NT2/D1 (cell line): ENCODE data around the gene BCAS3.

Source experiments
- DNase-seq: peaks from one replicate; pipeline ENCODE4 v3.0.0-alpha.2; 2011; ENCODE audit warnings: low read depth, low spot score
- H3K27me3 ChIP-seq: 2 replicates; pipeline ENCODE4 v1.6.0; 2011; ENCODE audit warnings: mild to moderate bottlenecking; ENCODE audit not compliant: insufficient read length, insufficient read depth
- H3K36me3 ChIP-seq: 2 replicates; pipeline ENCODE4 v1.6.1; 2011; ENCODE audit warnings: mild to moderate bottlenecking, low read length, mixed read lengths; ENCODE audit not compliant: insufficient read depth, insufficient read length
- H3K4me1 ChIP-seq: 2 replicates; pipeline ENCODE4 v1.5.1; 2011; ENCODE audit not compliant: insufficient read depth, insufficient read length
- H3K4me3 ChIP-seq: 2 replicates; pipeline ENCODE4 v1.5.1; 2011; ENCODE audit warnings: low read depth; ENCODE audit not compliant: insufficient read length
- H3K9ac ChIP-seq: 2 replicates; pipeline ENCODE4 v1.6.0; 2011; ENCODE audit warnings: low read depth; ENCODE audit not compliant: insufficient read length
- H3K9me3 ChIP-seq: 2 replicates; pipeline ENCODE4 v1.5.1; 2011; ENCODE audit warnings: mild to moderate bottlenecking, low read length; ENCODE audit not compliant: insufficient read depth
- SUZ12 ChIP-seq: IDR thresholded peaks from 2 replicates; pipeline ENCODE4 v1.6.1; 2011; ENCODE audit not compliant: insufficient read length, insufficient read depth; ENCODE audit errors: extremely low read depth
- YY1 ChIP-seq: IDR thresholded peaks from 2 replicates; pipeline ENCODE4 v1.6.1; 2011; ENCODE audit not compliant: insufficient read length, insufficient read depth
- ZNF274 ChIP-seq: IDR thresholded peaks from 2 replicates; pipeline ENCODE4 v1.6.1; 2011; ENCODE audit warnings: mild to moderate bottlenecking, low read depth, low read length

BCAS3 gene

DNA sequence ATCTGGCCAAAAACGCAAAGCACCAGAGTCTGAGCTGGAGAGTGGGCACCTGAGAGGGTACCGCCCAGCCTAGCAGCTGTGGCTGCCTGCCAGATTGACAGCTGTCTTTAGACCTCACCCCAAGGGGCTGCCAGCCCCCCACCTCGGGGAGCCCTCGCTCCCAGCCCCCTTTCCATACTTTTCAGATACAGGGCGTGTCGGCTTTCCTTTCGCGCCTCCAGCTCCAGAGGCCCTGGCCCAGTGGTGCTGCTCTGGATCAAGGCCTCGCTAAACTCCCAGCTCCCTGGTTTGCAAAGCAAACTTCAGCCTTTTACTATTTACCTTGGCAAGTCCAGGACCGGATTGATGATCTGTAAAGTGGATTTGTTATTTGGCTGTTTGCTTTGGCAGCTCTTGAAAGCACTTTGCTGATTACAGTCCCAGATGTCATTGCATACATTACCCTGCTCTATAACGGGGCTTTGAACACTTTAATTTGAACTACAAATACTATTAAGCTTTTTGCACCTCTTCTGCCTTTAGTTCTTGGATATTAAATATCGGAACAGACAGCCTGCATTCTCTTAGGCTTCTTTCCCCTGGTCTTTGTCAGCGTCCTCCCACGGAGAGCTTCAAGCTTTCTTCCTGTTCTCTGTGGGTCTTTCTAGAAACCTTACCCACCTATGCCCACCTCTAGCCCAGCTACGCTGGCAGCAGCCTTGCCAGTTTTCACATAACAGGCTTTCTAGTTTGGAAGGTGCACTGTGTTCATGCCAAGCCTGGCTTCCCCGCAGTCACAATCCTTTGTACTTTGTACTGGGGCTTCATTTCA lies 658.4 kb downstream of the BCAS3 start:
- H3K4me1 ChIP-seq, result peaks cover 5% of the 10 kb centered on the region
- no peaks in the 10 kb centered on the region for H3K9me3 ChIP-seq
- no peak for DNase-seq
- H3K36me3 ChIP-seq, result no peaks in the 10 kb centered on the region
- H3K9ac ChIP-seq, result no peak overlapping the region
- no peaks in the 10 kb centered on the region for H3K27me3 ChIP-seq
- TF ChIP-seq SUZ12 (no peak), YY1 (no peak), ZNF274 (no peak)
- no peak overlapping the region for H3K4me3 ChIP-seq

DNA sequence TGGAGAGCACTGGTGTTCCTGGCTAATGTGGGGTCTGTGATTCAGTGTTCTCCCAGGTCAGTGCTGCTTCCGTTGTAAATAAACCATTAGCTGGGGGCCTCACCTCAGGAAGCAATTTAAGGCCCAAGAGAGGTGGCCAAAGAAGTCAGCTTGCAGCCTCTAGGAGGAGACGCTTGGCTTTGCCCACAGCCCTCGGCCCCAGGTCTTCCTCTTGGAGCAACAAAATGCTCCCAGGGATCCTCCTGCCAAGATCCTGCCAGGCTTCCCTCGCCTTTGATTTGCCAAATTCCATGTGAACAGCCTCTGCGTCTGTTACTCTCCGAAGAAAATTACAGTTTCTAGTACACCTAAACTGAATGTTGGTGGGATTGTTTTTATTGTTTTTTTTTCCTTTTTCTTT lies 659.6 kb downstream of the BCAS3 start:
- H3K9me3 ChIP-seq, result no peaks in the 10 kb centered on the region
- no peak overlapping the region for H3K4me3 ChIP-seq
- no peaks in the 10 kb centered on the region for H3K27me3 ChIP-seq
- DNase-seq, result no peak
- no peak overlapping the region for H3K9ac ChIP-seq
- no peaks in the 10 kb centered on the region for H3K36me3 ChIP-seq
- H3K4me1 ChIP-seq, result peaks cover 5% of the 10 kb centered on the region
- TF ChIP-seq SUZ12 (no peak), YY1 (no peak), ZNF274 (no peak)

DNA sequence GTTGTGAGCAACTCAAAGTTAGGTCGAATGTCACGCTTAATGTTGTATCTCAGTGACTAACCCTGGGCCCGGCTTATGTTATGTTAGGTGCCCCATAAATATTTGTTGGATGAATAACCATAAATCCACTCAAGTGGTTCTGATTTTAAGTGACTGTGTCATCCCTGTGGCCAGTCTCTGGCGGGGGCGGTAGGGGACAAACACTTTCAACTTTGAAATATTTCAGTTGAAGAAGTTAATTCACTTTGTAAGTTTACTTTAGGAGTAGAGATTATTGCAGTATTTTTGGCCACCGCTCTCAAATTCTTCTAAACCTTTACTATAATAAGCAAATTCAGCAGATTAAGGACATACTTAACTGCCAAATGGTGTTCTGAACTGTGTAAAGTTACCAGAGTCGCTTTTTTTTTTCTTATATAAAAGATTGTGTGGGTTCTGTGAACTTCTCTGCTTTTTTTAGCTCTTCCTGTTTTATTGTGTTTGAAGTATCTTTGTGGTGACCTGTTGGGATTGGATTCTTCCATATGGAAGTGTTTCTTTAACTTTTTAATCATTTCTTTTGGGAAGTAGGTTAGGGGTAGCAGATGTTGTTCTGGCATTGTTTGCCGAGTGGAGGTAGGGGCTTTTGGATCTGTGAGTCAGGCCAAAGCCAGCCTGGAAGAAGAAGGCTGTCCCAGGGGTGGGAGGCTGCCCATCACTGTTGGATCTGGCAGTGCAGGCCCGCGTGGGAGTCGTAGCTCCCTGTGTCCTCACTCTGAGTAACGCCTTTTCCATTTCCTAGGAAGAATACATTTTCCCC lies 660.5 kb downstream of the BCAS3 start:
- TF ChIP-seq ZNF274, result no peak
- no peak for TF ChIP-seq YY1
- H3K9me3 ChIP-seq, result no peaks in the 10 kb centered on the region
- DNase-seq, result no peak
- no peak overlapping the region for H3K9ac ChIP-seq
- H3K4me3 ChIP-seq, result no peak overlapping the region
- H3K36me3 ChIP-seq, result no peaks in the 10 kb centered on the region
- no peaks in the 10 kb centered on the region for H3K27me3 ChIP-seq
- H3K4me1 ChIP-seq, result peaks cover 5% of the 10 kb centered on the region

DNA sequence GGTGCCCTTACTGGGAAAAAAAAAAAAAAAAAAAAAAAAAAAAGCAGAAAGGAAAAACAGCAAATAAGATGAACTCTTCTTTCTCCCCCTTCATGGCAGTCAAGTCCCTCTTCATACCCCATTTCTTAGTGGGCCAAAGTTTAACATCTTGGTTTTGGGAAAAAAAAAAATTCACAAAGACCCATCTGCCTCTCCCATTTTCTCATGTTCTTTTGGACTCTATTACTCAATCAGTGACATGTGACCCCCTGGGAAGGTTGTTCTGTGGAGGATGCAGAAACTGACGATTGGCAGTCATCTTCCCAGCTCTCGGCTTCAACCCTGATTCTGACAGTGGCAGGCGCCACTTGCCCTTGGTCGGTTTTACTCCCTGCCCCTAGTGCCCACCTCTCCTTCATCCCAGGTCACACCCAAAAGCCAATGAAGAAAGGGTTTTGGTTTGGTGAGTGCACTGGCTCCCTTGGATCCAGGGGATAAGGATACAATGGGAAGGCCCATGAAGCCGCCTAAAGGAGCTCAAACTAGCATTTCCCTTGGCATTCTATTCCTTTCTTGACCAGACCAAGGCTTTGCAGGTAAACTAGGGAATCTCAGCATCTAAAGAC lies 661.3 kb downstream of the BCAS3 start:
- no peak for TF ChIP-seq ZNF274
- TF ChIP-seq SUZ12, result no peak
- no peak for TF ChIP-seq YY1
- Histone ChIP-seq H3K4me3 (no peak overlapping the region), H3K36me3 (no peaks in the 10 kb centered on the region), H3K9me3 (no peaks in the 10 kb centered on the region), H3K27me3 (no peaks in the 10 kb centered on the region), H3K4me1 (peaks cover 5% of the 10 kb centered on the region), H3K9ac (no peak overlapping the region)
- DNase-seq, result no peak

DNA sequence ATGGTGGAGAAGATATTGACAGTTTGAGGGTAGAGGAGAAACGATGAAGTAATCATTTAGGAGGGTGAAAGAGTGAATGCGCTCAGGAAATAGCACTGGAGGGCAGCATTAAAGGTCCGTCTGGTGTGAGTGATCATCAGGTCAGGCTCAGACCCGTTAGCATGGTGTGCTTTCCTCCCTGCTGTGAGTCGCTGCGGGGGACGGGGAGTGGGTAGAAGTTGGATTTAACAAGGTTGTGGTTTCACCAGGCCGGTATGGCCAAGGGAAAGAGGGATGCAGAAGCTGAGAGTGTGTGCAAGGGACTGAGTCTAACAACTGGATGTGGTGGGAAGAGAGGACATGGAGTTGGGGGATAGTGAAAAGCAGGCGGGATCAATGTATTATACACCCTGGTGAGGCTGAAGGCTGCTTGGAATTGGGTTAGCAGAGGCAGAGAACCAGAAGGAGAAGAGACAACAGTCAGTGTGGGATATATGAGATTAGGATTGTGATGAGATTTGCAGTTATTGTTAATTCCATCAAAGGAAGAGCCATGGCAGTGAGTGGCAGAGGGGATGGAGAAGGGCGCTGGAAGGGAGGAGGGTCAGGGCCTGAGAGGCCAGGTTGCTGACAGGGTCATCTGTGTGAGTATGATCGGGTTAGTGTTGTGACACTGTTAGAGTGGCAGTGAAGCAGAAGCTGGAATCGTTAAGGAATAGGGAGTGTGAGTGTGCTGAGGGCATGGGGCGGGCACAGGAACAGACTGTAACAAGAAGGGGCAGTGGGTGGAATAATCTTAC lies 663.0 kb downstream of the BCAS3 start:
- Histone ChIP-seq H3K36me3 (no peaks in the 10 kb centered on the region), H3K4me3 (no peak overlapping the region), H3K9ac (no peak overlapping the region), H3K4me1 (peaks cover 2% of the 10 kb centered on the region), H3K27me3 (no peaks in the 10 kb centered on the region), H3K9me3 (no peaks in the 10 kb centered on the region)
- no peak for DNase-seq
- TF ChIP-seq YY1 (no peak), ZNF274 (no peak), SUZ12 (no peak)

DNA sequence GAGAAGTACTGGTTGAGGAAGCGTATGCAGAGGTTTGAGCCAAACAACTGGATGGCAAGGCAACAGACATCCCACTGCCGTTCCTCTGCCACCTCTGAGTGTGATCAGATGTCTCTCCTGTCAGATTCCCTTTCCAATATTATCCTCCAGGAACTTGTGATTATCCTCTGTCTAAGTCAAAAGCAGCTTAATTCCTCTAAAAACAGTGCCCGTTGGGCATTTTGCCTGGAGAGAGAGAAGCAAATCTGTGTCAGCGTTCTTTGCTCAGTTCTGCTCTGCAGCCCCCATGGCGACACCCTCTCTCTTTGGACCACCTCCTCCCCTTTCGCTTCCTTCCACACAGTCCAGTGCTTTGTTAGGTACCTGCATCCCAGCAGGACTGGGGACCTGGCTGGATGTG lies 665.9 kb downstream of the BCAS3 start:
- no peaks in the 10 kb centered on the region for H3K9me3 ChIP-seq
- H3K4me1 ChIP-seq, result peaks cover 5% of the 10 kb centered on the region
- no peaks in the 10 kb centered on the region for H3K36me3 ChIP-seq
- no peak for TF ChIP-seq SUZ12
- no peak for TF ChIP-seq YY1
- TF ChIP-seq ZNF274, result no peak
- H3K4me3 ChIP-seq, result no peak overlapping the region
- DNase-seq, result no peak
- no peak overlapping the region for H3K9ac ChIP-seq
- H3K27me3 ChIP-seq, result no peaks in the 10 kb centered on the region

DNA sequence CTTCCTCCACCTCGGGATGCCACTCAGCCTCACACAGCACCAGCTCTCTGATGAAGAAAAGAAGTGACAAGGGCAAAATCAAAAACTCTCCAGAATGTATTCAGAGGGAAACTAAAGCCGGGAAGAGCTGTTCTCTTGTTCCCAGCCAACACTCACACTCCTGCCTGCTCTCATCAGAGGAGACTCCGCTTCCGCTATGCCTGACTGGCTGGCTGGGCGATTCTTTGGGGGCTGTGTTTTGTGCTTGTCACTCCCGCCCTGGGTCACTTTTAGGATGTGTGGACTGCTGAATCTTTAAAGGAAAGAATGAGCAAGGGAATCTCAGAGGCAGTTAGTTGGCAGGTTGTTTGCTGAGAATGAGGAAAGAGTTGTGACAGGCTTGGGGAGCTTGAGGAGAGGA lies 667.4 kb downstream of the BCAS3 start:
- Histone ChIP-seq H3K36me3 (no peaks in the 10 kb centered on the region), H3K4me3 (no peak overlapping the region), H3K27me3 (no peaks in the 10 kb centered on the region), H3K9me3 (no peaks in the 10 kb centered on the region), H3K4me1 (peaks cover 5% of the 10 kb centered on the region), H3K9ac (no peak overlapping the region)
- DNase-seq, result no peak
- TF ChIP-seq SUZ12, result no peak
- TF ChIP-seq YY1, result no peak
- TF ChIP-seq ZNF274, result no peak
